Spleen (tissue), 11 donors: Measurements from ENCODE around the gene GLIS1. TPM values are rescaled to one million over a fixed set of nuclear protein-coding genes. Genes with fewer than 3 reads are reported as not detected.

ENCODE experiments used
- DNase-seq: peaks from one replicate; pipeline ENCODE4 v3.0.0-alpha.2; 2020
- H3K27ac ChIP-seq, 8 donors: fragments of 200-600 bp; sonication (generic) in 7 of 8; 1 replicate in 4 of 8; 2 replicates in 4 of 8; pipeline versions ENCODE4 v1.5.0 to v1.8.0; 2016 to 2021; ENCODE audit warnings: inconsistent platforms in 4 of 8, mild to moderate bottlenecking in 4 of 8, moderate library complexity in 1 of 8
- H3K27me3 ChIP-seq, 7 donors: fragments of 200-600 bp; sonication (generic) in 6 of 7; replicated peaks in 1 of 7; 1 replicate in 4 of 7; 2 replicates in 3 of 7; pipeline versions ENCODE4 v1.5.0 to v1.8.0; 2016 to 2021; ENCODE audit warnings: inconsistent platforms in 3 of 7, mild to moderate bottlenecking in 1 of 7
- H3K36me3 ChIP-seq, 6 donors: fragments of 200-600 bp; sonication (generic) in 5 of 6; 1 replicate in 4 of 6; 2 replicates in 2 of 6; pipeline versions ENCODE4 v1.5.0 to v1.8.0; 2016 to 2021; ENCODE audit warnings: inconsistent platforms in 2 of 6
- H3K4me1 ChIP-seq, 6 donors: fragments of 200-600 bp; sonication (generic) in 5 of 6; 1 replicate in 3 of 6; 2 replicates in 3 of 6; pipeline versions ENCODE4 v1.5.0 to v1.8.0; 2016 to 2021; ENCODE audit warnings: inconsistent platforms in 3 of 6
- H3K4me3 ChIP-seq, 8 donors: fragments of 200-600 bp; sonication (generic) in 7 of 8; 1 replicate in 4 of 8; 2 replicates in 4 of 8; pipeline versions ENCODE4 v1.5.0 to v1.8.0; 2016 to 2021; ENCODE audit warnings: inconsistent platforms in 4 of 8, mild to moderate bottlenecking in 4 of 8, moderate library complexity in 2 of 8
- H3K9me3 ChIP-seq, 8 donors: fragments of 200-600 bp; sonication (generic) in 7 of 8; 1 replicate in 4 of 8; 2 replicates in 4 of 8; pipeline versions ENCODE4 v1.5.0 to v1.8.0; 2016 to 2021; ENCODE audit warnings: inconsistent platforms in 4 of 8
- CTCF ChIP-seq, 11 experiments: fragments of 200-600 bp in 7 of 11; fragments of 450-650 bp in 4 of 11; sonication (generic) in 4 of 11; IDR thresholded peaks in 8 of 11; conservative IDR thresholded peaks in 3 of 11; 1 replicate in 7 of 11; 2 replicates in 4 of 11; pipeline versions ENCODE4 v1.4.0 to v1.8.0; 2016 to 2021; ENCODE audit warnings: antibody characterized with exemption in 11 of 11, inconsistent platforms in 4 of 11, mild to moderate bottlenecking in 1 of 11
- POLR2A ChIP-seq, 3 donors: fragments of 450-650 bp; IDR thresholded peaks; one replicate each; pipeline ENCODE4 v1.5.1; 2017; ENCODE audit warnings: antibody characterized with exemption in 3 of 3, mild to moderate bottlenecking in 1 of 3
- POLR2AphosphoS5 ChIP-seq, 3 donors: sonication (generic); formaldehyde crosslinking; IDR thresholded peaks; one replicate each; pipeline ENCODE4 v1.5.1; 2017; ENCODE audit warnings: antibody characterized with exemption in 3 of 3
- WGBS, 5 donors: extraction: QIAGEN DNeasy Blood & Tissue Kit in 3 of 5; methylation state at CpG; one replicate each; pipeline versions ENCODE4 v1.1.5 to v1.1.7; 2013 to 2018; 5-methylcytosine and 5-hydroxymethylcytosine counted together
- intact Hi-C: fragments of 100-400 bp; cut with DNase I; formaldehyde crosslinking; loops from one replicate; pipeline ENCODE4 v1.15.0; 2023; ENCODE audit warnings: low total_unique reads
- polyA plus RNA-seq, 3 donors: library from polyadenylated mRNA; stranded (reverse); fragments of 200-250 nt; gene quantifications; one replicate each; pipeline ENCODE4 v1.2.1, GENCODE V29; 2013
- total RNA-seq, 7 donors: library from RNA; depleted of rRNA in 3 of 7; stranded (reverse); fragments of >200 nt in 3 of 7; fragmentation: NEBNext Ultra II Directional in 4 of 7; extraction: Animal tissue kit (Norgen Biotek cat#: 25700) in 4 of 7; gene quantifications; one replicate each; pipeline versions ENCODE4 v1.1.0 to v1.2.1, GENCODE V29; 2016 to 2021
- donor health status: healthy with polysubstance abuse.
- donor health status: DM: no; HTN: no; CAD: no; lungs with moderate emphysema.
- donor health status: DM: no; HTN: no; CAD: no.
- donor health status: Bipolar disorder and iron deficiency.
- donor health status: healthy.
- donor health status: DM: no; HTN: no; CAD: no.
- donor health status: DM: yes; HTN: yes; CAD: no.

GLIS1 gene
- total and polyA plus RNA-seq, 10 donors, result 0.04 to 0.39 (median 0.26) TPM; not detected in 5

GRCh38 chr1:53669621-53670191 lies 69.3 kb downstream of the GLIS1 start:
- TF ChIP-seq POLR2A (IDR thresholded peaks at IDR 0.05) (no peak), POLR2AphosphoS5 (IDR thresholded peaks at IDR 0.05) (no peak), CTCF (IDR thresholded peaks at IDR 0.05 in 8 of 11, conservative IDR thresholded peaks at IDR 0.05 in 3 of 11) (no peak)
- Histone ChIP-seq H3K4me3 (no peak overlapping the region), H3K36me3 (no peaks in the 10 kb centered on the region), H3K27ac (no peak overlapping the region), H3K9me3 (no peaks in the 10 kb centered on the region), H3K27me3 (no peaks in the 10 kb centered on the region), H3K4me1 (no peaks in the 10 kb centered on the region)
- DNase-seq, result peak; percentile 46
- 59 to 80% (median 69%) methylated on average over 3 of the region's 3 CpGs for WGBS, 5 donors
- intact Hi-C loops, result no loop called here

DNA sequence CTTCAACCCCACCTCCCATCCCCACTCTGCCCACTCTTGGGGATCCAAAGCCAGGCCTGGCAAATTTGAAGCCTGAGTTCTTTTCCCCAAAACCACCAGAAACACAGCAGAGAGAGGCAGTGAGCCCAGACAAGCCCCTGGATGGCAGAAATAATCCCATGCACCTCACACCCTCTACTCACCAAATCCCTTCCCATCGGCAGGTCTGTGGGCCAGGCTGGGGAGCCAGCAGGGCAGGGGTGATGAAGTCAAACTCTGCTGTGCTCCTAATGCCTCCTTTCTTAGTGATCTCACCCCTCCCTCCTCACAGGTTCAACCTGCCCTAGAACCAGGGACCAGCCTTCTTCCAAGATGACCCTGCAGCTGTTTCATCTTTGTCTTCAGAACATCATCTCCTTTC lies 72.4 kb downstream of the GLIS1 start:
- Histone ChIP-seq H3K27ac (no peak overlapping the region), H3K4me3 (no peak overlapping the region), H3K36me3 (no peaks in the 10 kb centered on the region), H3K4me1 (no peaks in the 10 kb centered on the region), H3K27me3 (no peaks in the 10 kb centered on the region), H3K9me3 (no peaks in the 10 kb centered on the region)
- intact Hi-C loops, result no loop called here
- DNase-seq, result peak; percentile 51
- 87 to 100% (median 100%) methylated on average over 1 of the region's 1 CpG for WGBS, 5 donors
- TF ChIP-seq POLR2AphosphoS5 (IDR thresholded peaks at IDR 0.05) (no peak), POLR2A (IDR thresholded peaks at IDR 0.05) (no peak), CTCF (IDR thresholded peaks at IDR 0.05 in 8 of 11, conservative IDR thresholded peaks at IDR 0.05 in 3 of 11) (no peak)

GRCh38 chr1:53665996-53666395 lies 73.0 kb downstream of the GLIS1 start:
- WGBS, 5 donors, result 23 to 40% (median 28%) methylated on average over 2 of the region's 2 CpGs
- peak; percentile 3 for DNase-seq
- TF ChIP-seq POLR2AphosphoS5 (IDR thresholded peaks at IDR 0.05), result no peak
- TF ChIP-seq CTCF (IDR thresholded peaks at IDR 0.05 in 8 of 11, conservative IDR thresholded peaks at IDR 0.05 in 3 of 11), result no peak
- no peak for TF ChIP-seq POLR2A (IDR thresholded peaks at IDR 0.05)

DNA sequence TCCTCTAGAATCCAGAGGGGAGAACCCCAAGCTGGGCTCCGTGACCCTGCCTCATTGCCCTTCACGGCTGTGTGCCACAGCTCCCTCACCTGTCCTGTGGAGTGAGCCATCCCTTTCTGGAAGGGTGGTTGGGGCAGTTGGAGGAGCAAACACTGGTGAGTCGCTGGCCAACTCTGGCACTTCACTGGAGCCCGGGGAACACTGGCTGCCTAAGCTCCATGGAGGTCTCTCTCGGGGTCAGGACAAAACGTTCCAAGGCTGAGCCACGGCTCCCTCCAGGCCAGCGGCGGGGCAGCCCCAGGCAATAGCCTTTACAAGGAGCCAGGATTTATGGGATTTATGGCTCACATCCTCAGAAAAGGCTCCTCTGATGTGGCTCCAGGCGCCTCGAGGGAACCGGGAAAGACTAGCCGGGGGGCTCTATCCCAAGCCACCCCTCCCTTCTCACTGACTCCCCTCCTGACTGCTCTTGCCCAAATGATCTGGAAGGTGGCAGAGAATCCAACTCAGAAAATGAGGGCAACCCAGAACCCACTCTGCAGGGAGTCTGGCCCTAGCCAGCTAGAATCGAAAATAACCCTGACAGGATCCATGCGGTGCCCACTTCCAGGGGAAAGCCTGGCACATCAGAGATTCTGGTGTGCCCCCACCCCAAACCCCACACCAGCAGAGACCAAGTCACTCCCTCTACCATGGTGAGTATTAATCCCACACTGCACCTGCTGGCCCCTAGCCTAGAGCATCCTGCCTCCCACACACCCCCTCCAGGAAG lies 75.2 kb downstream of the GLIS1 start:
- Histone ChIP-seq H3K9me3 (no peaks in the 10 kb centered on the region), H3K27ac (no peak overlapping the region), H3K4me1 (no peaks in the 10 kb centered on the region), H3K4me3 (no peak overlapping the region), H3K36me3 (no peaks in the 10 kb centered on the region), H3K27me3 (peaks cover 0 to 4% (median 0%) of the 10 kb centered on the region in 7 donors)
- no peak for TF ChIP-seq POLR2A (IDR thresholded peaks at IDR 0.05)
- TF ChIP-seq POLR2AphosphoS5 (IDR thresholded peaks at IDR 0.05), result no peak
- no peak for TF ChIP-seq CTCF (IDR thresholded peaks at IDR 0.05 in 8 of 11, conservative IDR thresholded peaks at IDR 0.05 in 3 of 11)
- intact Hi-C loops, result no loop called here
- DNase-seq, result peak; percentile 57
- 69 to 83% (median 80%) methylated on average over 9 to 15 of the region's 15 CpGs for WGBS, 5 donors

More at GRCh38 chr1:53665996-53666395, 73.0 kb downstream of the GLIS1 start:
- no peaks in the 10 kb centered on the region for H3K27me3 ChIP-seq
- H3K4me3 ChIP-seq, result no peak overlapping the region
- H3K27ac ChIP-seq, result no peak overlapping the region
- H3K9me3 ChIP-seq, result no peaks in the 10 kb centered on the region
- H3K4me1 ChIP-seq, result no peaks in the 10 kb centered on the region
- intact Hi-C loops, result no loop called here
- no peaks in the 10 kb centered on the region for H3K36me3 ChIP-seq
